EH (cell line): ENCODE measurements around the gene ADGRE2.

Experiments
- DNase-seq: peaks from one replicate; pipeline ENCODE4 v3.0.0-alpha.2; 2015; ENCODE audit warnings: low read depth

ADGRE2 gene

DNA sequence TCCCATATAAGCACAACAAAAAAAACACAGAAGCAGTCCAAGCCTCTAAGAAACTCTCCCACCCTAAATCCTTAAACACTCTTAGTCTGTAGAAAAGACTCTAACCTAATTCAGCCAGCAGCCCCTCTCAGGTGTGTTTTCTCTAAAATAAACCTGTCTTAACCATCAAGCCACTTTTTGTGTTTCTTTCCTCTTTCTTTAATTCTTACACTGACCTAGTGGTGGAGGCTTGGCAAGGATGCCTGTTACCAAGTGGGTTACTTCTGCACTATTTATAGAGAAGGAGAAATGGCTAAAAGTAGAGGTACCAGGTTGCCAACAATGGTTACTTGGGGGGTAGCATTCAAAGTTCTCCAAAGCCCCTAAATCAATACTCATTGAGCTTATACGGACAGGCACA lies 44.8 kb downstream of the ADGRE2 start:
- DNase-seq: no peak

- DNase-seq: no peak
Measured at GRCh38 chr19:14732510-14732909, 45.9 kb downstream of the ADGRE2 start.

DNA sequence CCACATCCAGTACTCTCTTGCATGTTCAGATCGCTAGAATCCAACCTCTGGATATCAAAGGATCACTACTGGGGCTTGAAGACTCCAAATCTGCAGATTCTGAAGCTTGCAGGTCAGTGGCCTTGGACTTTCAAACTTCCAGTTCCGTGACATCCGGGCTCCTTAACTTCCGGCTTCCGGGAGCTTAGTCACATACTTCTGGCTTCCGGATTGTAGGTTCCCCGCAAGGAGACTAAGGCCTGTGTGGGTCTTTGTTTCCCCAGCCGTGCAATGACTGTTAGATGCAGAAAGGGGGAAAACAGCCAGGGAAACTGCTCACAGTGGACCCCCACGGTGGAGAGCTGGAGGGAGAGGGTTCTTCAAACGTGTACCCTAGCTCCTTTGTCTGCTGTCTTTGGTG lies 47.2 kb downstream of the ADGRE2 start:
- DNase-seq: no peak

DNA sequence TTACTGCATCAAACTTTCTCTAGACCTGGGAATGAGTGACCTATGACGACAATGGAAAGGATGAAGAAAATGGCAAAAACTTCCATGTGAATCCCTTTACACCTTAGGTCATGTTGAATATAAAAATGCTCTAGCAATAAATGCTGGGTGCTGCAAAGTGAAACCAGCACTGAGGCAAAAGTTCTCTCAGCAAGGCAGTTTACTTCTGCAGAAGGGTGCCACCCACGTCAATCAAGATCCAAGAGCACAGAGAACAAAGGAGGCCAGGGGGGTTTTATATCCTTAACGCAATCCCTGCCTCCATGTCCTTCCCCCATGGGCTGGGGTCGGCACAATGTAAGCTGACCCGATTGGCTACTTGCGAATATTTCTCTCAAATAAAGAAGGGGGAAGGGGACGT lies 49.8 kb downstream of the ADGRE2 start:
- DNase-seq: no peak

DNA sequence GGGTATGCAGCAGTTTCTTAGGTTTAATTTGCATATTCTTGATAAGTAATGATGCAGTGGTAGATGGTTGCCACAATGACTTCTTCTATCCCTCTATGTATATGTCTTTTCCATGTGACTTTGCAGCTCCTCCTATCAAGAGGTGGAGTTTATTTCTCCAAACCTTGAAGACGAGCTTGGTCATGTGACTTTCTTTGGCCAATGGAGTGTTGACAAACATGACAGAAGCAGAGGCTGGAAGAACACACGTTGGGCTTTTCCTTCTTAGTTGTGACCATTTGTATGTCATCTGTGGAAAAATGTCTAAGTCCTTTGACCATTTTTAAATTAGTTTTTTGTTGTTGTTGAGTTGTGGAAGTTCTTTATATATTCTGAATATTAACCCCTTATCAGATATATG lies 56.2 kb downstream of the ADGRE2 start:
- DNase-seq: no peak

GRCh38 chr19:14719162-14719561 lies 59.2 kb downstream of the ADGRE2 start:
- DNase-seq: no peak

GRCh38 chr19:14718522-14719116 lies 59.7 kb downstream of the ADGRE2 start:
- DNase-seq: peak; percentile 10

- no peak for DNase-seq
Measured at GRCh38 chr19:14715841-14716240, 62.5 kb downstream of the ADGRE2 start.

- no peak for DNase-seq
Measured at GRCh38 chr19:14704450-14704849, 73.9 kb downstream of the ADGRE2 start.

- no peak for DNase-seq
Measured at GRCh38 chr19:14703833-14704232, 74.5 kb downstream of the ADGRE2 start.

- DNase-seq: no peak
Measured at GRCh38 chr19:14700711-14701375, 77.5 kb downstream of the ADGRE2 start.

GRCh38 chr19:14699641-14700040 lies 78.7 kb downstream of the ADGRE2 start:
- DNase-seq: no peak

GRCh38 chr19:14695471-14695870 lies 82.9 kb downstream of the ADGRE2 start:
- no peak for DNase-seq

DNA sequence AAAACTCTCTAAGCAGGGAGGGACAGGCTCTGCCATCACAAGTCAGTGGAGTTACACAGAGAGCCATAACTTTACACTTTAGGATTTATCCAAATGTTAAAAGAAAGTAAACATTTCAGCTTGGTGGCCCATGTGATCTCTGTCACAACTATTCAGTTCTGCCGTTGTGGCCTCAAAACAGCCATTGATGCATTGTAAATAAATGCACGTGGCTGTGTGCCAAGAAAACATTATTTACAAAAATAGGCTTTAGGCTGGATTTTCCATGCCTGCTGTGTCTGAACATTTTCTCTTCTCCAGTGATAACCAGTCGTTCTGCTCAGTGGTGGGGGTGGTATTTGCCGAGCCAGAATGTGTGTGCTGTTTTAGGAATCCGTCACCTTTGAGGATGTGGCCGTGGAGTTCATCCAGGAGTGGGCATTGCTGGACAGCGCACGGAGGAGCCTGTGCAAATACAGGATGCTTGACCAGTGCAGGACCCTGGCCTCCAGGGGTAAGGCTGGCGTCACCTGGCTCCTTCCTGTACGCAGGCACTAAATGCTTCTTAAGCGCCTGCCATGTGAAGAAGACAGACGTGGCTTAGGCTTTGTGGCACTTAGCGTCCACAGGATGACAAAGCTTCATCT lies 83.6 kb downstream of the ADGRE2 start:
- no peak for DNase-seq

DNA sequence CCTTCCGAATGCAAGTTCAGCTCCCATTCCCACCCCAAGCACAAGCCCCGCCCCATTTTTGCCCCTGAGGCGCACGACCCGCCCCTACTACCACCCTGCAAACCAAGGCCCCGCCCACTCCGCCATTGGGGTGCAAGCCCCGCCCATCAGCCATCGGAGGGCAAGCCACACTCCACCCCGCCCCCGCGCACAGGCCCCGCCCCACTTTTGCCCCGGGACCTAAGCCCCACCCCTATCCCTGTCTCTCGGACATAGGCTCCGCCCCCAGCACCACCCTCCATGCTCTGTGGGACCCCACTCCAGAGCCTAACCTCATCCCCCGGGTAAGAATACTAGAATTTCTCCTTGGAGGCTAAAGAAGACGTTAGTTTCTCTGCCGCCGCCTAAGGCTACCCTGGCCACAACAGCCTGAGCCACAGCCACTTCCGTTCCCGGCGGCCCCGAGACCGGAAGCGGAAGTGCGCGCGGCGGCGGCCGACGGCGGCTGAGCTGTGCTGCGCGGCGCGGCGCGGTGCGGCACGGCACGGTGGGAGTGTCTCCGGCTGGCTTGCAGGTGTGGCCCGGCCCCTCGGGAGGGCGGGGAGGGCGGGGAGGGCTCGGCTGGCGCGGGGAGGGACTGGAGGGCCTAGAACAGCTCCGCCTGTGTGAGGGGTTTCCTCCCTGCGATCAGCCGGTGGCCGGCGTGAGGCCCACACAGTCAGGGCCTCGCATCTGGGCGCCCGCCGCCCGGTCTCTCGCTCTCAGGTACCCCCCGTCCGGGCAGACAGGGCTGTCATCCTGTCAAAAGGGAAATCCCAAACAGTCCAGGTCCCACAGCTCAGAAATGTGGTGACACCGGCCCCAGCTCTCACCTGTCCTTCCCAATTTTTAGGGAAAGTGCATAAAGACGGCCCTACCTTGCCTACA lies 88.5 kb downstream of the ADGRE2 start, which contains the start of gene ZNF333:
TSS of gene ZNF333 (plus strand) at position 451 of the 906 bp plus-strand sequence. CDS start 3,444 bp downstream, outside the sequence.
- DNase-seq: peak; percentile 90

DNA sequence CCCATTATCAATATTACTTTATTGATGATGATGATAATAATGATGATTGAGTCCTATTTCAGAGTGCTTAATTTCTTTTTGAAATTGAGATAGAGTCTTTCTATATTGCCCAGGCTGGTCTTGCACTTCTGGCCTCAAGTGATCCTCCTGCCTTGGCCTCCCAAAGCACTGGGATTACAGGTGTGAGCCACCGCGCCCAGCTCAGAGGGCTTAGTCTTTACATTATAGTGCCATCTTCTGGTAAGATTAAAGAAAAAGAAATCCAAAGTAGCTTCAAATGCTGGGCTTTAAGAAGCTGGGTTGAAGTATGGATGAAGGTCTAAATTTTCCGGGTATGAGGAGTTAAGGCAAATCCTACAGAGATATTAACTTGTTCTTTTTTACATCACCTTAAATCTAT lies 91.9 kb downstream of the ADGRE2 start:
- peak; percentile 8 for DNase-seq

GRCh38 chr19:14683439-14683838 lies 94.9 kb downstream of the ADGRE2 start:
- no peak for DNase-seq
